GM12874 (cell line): ENCODE measurements around the gene ADCY4.

Experiments
- TF ChIP-seq, protein P1 (sequence below): IDR thresholded peaks from 2 replicates; pipeline ENCODE4 v1.5.1; 2011; ENCODE audit warnings: low read depth, mild to moderate bottlenecking, control low read depth, low read length, moderate library complexity; ENCODE audit not compliant: insufficient read depth

The ADCY4 gene

DNA sequence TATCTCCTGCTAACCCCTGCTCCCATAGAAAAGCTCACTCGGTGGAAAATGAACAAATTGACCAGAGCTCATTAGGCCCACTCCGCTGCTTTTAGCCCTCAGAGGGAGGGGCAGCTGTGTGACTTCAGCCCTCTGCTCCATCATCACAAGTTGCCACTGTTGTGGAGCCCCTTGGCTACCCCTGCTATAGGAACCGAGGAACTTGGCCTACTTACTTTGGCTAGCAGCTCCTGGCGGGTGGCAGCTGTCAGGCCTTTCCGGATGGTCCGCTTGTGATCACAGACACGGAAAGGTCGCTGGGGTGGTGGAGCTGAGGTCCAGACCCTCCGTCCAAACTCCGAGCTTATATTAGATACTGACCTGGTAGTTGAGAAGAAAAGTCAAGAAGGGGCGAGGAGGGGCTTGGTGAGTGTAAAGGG, 27.7 kb downstream of the ADCY4 start:
- TF ChIP-seq, protein P1, sequence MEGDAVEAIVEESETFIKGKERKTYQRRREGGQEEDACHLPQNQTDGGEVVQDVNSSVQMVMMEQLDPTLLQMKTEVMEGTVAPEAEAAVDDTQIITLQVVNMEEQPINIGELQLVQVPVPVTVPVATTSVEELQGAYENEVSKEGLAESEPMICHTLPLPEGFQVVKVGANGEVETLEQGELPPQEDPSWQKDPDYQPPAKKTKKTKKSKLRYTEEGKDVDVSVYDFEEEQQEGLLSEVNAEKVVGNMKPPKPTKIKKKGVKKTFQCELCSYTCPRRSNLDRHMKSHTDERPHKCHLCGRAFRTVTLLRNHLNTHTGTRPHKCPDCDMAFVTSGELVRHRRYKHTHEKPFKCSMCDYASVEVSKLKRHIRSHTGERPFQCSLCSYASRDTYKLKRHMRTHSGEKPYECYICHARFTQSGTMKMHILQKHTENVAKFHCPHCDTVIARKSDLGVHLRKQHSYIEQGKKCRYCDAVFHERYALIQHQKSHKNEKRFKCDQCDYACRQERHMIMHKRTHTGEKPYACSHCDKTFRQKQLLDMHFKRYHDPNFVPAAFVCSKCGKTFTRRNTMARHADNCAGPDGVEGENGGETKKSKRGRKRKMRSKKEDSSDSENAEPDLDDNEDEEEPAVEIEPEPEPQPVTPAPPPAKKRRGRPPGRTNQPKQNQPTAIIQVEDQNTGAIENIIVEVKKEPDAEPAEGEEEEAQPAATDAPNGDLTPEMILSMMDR, result no peak

DNA sequence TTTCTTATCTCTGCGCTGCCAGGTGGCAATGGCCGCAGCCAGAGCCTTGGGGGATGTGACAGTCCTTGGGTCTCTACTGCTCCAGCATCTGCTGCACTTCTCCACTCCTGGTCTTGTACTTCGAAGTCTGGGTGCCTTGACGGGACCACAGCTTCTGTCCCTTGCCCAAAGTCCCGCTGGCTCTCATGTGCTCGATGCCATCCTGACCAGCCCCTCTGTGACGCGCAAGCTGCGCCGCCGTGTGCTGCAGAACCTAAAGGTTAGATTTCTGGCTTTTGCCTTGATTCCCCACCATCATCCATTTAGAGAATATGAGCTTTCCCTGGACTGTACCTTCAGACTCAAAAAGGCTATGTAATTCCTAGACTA, 30.9 kb downstream of the ADCY4 start:
- TF ChIP-seq, protein P1, result no peak

DNA sequence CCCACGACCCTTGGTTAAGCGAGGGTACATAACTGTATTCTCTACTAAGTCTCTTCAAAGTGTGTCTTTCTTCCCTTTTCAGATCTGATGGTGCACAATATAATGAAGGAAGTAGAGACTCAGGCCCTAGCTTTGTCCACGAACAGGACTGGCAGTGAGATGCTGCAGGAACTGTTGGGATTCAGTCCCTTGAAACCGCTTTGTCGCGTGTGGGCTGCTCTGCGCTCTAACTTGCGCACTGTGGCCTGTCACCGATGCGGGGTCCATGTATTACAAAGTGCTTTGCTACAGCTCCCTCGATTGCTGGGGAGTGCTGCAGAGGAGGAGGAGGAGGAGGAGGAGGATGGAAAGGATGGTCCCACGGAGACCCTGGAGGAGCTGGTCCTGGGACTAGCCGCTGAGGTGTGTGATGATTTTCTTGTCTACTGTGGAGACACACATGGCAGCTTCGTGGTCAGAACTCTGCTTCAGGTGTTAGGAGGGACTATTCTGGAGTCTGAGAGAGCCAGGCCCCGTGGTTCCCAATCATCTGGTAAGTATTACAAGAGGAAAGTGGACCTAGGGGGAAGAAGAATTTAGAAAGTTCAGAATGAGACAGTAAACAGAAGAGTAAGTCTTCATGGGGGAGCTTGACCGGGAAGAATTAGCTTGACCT, 34.4 kb downstream of the ADCY4 start:
- TF ChIP-seq, protein P1, result no peak

DNA sequence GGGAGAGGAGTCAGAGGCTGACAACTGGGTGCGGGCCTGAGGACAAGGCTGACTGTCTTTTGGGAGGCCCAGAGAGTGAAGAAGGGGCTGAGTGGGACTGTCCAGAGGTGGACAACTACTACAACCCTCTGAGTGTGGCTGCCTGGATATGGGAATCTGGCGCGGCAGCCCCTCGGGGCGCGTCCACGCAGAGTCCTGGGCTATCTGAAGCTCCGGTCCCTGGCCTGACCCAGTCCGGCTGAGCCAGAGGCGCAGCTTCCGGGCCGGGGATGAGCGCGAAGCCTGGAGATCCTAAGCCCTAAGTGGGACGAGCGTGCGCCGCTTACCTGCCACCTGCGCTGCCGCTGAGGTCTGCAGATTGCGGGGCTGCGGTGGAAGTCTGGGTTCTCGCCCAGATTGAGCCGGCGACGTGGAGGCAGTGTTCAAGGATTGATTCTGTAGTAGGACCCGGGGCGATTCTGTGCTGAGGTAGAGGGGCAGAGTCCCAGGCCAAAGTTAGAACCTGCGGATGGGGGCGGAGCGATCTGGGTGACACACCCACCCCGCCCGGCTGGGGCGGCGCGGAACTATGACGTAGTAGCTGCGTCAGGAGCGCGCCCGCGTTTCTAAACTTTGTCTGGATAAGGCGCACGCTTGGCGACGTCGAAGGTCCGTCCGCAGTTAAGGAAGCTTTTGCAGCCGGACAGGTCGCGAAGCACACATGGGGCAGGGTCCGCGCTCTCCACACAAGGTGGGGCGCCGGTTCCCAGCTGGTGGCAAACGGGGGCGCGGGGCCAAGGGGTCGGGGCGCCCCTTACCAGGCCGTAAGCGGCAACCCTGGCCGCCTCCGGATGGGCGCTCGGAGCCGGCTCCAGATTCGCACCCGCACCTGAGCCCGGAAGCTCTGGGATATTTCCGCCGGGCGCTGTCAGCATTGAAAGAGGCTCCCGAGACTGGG, 35.3 kb downstream of the ADCY4 start, which contains the start of the genes DHRS1 and NOP9:
DHRS1 (minus strand) TSS at position 526 of the 937 bp plus-strand sequence. CDS start 674 bp downstream, outside the sequence.
NOP9 (plus strand) TSS at position 596 of the 937 bp plus-strand sequence; CDS start at position 701, 105 bp downstream.
- TF ChIP-seq, protein P1, result no peak

DNA sequence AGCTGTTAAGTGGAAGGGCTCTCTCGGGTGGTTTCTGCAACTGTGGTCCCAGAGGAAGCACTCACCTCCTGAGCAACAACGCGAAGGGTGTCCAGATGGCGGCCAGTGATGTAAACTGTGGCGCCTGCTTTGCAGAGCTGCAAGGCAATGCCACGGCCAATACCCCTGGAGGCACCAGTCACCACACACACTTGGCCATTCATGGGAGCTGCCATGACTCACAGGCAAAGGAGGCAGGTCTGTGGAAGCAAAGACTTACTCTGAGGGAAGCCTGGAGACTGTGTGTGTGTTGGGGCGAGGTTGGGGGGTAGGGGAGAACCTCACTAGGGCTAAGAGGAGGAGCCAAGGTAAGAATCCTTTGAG, 36.0 kb downstream of the ADCY4 start:
- TF ChIP-seq, protein P1, result no peak

DNA sequence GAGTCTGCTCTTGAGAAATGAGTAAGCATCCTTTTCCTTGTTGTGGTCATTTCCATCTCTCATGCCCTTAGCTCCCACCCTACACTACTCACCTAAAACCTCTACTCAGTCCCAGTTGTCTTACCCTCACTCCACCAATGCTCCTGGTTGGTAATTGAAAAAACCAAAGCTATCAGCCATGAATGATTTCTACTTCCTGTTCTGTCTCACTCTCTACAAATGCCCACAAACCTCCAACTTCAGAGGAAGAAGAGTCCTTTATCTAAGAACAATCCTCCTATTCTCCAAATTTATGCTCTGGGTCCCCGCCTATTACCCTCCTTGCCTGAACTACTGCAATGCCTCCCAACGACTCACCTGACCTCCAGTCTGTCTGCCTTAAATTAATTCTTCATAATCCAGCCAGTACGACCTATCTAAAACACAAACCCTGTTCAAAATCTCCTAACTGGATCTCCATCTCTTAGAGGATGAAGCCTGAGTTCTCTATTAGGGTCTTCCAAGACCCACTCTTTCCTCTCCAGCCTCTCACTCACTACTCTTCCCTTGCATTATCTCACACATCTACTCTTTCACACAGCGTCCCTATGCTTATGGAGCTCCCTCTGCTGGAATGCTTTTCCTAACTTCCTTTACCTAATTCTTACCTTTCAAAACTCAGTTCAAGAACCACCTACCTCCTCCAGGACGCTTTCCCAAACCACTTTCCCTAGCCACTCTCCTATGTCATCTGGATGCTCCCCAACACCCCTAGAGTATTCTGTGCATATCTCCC, 37.5 kb downstream of the ADCY4 start:
- TF ChIP-seq, protein P1, result no peak
